Sigmoid colon (tissue), 3 donors: Measurements from ENCODE around the gene FOXC1.

ENCODE experiments used
- CTCF ChIP-seq, 4 experiments: fragments of 450-650 bp in 3 of 4; fragments of 200-600 bp in 1 of 4; IDR thresholded peaks; one replicate each; pipeline ENCODE4 v1.5.1; 2016 to 2019; ENCODE audit warnings: antibody characterized with exemption in 4 of 4, mild to moderate bottlenecking in 3 of 4, moderate library complexity in 2 of 4
- POLR2A ChIP-seq, 2 donors: fragments of 450-650 bp; IDR thresholded peaks; one replicate each; pipeline ENCODE4 v1.6.1; 2016; ENCODE audit warnings: antibody characterized with exemption in 2 of 2, mild to moderate bottlenecking in 2 of 2, moderate library complexity in 2 of 2

- TF ChIP-seq POLR2A (IDR thresholded peaks at IDR 0.05) (no peak), CTCF (IDR thresholded peaks at IDR 0.05) (no peak)
Measured at GRCh38 chr6:1643111-1643510, 33.4 kb downstream of the FOXC1 start.
